HG03175 (cell line): ENCODE measurements around the gene PIK3C2B.
"Not testable (repeated sequence)": the region's sequence is repeated elsewhere in the genome, so short reads cannot be mapped to it uniquely, and the experiment has no call there.

ENCODE experiments used
- ATAC-seq: cut with Tn5 transposase; IDR thresholded peaks from one replicate; pipeline ENCODE4 v1.9.1; 2021; ENCODE audit warnings: mild to moderate bottlenecking, moderate library complexity; ENCODE audit not compliant: unreplicated experiment

Gene PIK3C2B

GRCh38 chr1:204506969-204507316 lies 12.3 kb upstream of the PIK3C2B start:
- peak; percentile 68 for ATAC-seq

- ATAC-seq, result peak; percentile 68
Measured at GRCh38 chr1:204506201-204506968, 11.8 kb upstream of the PIK3C2B start.

- no peak for ATAC-seq
Measured at GRCh38 chr1:204505674-204506200, 11.1 kb upstream of the PIK3C2B start.

GRCh38 chr1:204503913-204504519 lies 9.4 kb upstream of the PIK3C2B start:
- no peak for ATAC-seq

- no peak for ATAC-seq
Measured at GRCh38 chr1:204503122-204503912, 8.7 kb upstream of the PIK3C2B start.

GRCh38 chr1:204502241-204502640 lies 7.6 kb upstream of the PIK3C2B start:
- ATAC-seq, result no peak

GRCh38 chr1:204499511-204500468 lies 5.2 kb upstream of the PIK3C2B start:
- no peak for ATAC-seq

GRCh38 chr1:204498981-204499380 lies 4.4 kb upstream of the PIK3C2B start:
- ATAC-seq, result no peak

GRCh38 chr1:204495777-204496176 lies 1.2 kb upstream of the PIK3C2B start:
- ATAC-seq, result no peak

- peak; percentile 21 for ATAC-seq
Measured at GRCh38 chr1:204495078-204495753, 611 bp upstream of the PIK3C2B start.

GRCh38 chr1:204493984-204494280 lies 673 bp downstream of the PIK3C2B start:
- ATAC-seq, result peak; percentile 35

GRCh38 chr1:204493145-204493983 lies 1.2 kb downstream of the PIK3C2B start:
- no peak for ATAC-seq

GRCh38 chr1:204491655-204492054 lies 3.0 kb downstream of the PIK3C2B start:
- ATAC-seq, result no peak

- ATAC-seq, result no peak
Measured at GRCh38 chr1:204487256-204487615, 7.4 kb downstream of the PIK3C2B start.

- not testable (repeated sequence) for ATAC-seq
Measured at GRCh38 chr1:204486513-204487255, 7.9 kb downstream of the PIK3C2B start.

GRCh38 chr1:204483791-204484190 lies 10.8 kb downstream of the PIK3C2B start:
- ATAC-seq, result no peak

GRCh38 chr1:204480515-204480914 lies 14.1 kb downstream of the PIK3C2B start:
- peak; percentile 58 for ATAC-seq

GRCh38 chr1:204479387-204480136 lies 15.0 kb downstream of the PIK3C2B start:
- no peak for ATAC-seq
